ENCODE data around the gene SCLT1.
"Not testable (repeated sequence)": the region's sequence is repeated elsewhere in the genome, so short reads cannot be mapped to it uniquely, and the experiment has no call there.

SCLT1 gene

GRCh38 chr4:129094347-129094746 is 1.0 kb upstream of the SCLT1 start:
- ATAC-seq, result no peak
- Mint-ChIP-seq H3K4me1 (peaks cover 26% of the 10 kb centered on the region), H3K27me3 (no peaks in the 10 kb centered on the region), H3K36me3 (no peaks in the 10 kb centered on the region), H3K27ac (no peak overlapping the region), H3K9me3 (no peaks in the 10 kb centered on the region), H3K4me3 (no peak overlapping the region)

- Mint-ChIP-seq H3K36me3 (no peaks in the 10 kb centered on the region), H3K27me3 (no peaks in the 10 kb centered on the region), H3K4me1 (peaks cover 36% of the 10 kb centered on the region), H3K4me3 (no peak overlapping the region), H3K9me3 (no peaks in the 10 kb centered on the region), H3K27ac (no peak overlapping the region)
- ATAC-seq, result no peak
Measured at GRCh38 chr4:129092631-129093190, 628 bp downstream of the SCLT1 start.

DNA sequence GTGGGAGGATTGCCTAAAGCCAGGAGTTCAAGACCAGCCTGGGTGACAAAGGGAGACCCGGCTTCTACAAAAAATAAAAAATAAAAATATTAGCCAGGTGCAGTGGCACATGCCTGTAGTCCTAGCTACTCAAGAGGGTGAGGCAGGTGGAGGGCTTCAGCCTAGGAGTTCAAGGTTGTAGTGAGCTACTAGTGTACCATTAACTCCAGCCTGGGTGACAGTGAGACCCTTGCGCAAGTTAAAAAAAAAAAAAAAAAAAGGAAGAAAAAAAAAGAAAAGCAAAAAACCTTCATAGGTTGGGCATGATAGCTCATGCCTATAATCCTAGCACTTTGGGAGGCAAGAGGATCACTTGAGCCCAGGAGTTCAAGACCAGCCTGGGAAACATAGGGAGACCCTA is 5.8 kb downstream of the SCLT1 start:
- no peak for ATAC-seq
- H3K4me3 Mint-ChIP-seq, result no peak overlapping the region

DNA sequence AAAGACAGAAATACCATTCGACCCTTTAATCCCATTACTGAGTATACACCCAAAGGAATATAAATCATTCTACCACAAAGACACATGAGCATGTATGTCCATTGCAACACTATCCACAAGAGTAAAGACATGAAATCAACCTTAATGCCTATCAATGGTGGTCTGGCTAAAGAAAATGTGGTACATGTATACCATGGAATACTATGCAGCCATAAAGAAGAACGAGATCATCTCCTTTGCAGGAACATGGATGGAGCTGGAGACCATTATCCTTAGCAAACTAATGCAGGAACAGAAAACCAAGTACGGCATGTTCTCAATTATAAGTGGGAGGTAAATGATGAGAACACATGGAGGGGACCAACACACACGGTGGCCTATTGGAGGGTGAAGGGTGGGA is 7.9 kb downstream of the SCLT1 start:
- Mint-ChIP-seq H3K36me3 (peaks cover 26% of the 10 kb centered on the region), H3K4me1 (peaks cover 36% of the 10 kb centered on the region), H3K4me3 (no peak overlapping the region), H3K27ac (no peak overlapping the region), H3K9me3 (peaks cover 8% of the 10 kb centered on the region), H3K27me3 (no peaks in the 10 kb centered on the region)
- ATAC-seq, result no peak

More for the DNA sequence above, 5.8 kb downstream of the SCLT1 start:
- peaks cover 36% of the 10 kb centered on the region for H3K4me1 Mint-ChIP-seq
- H3K27ac Mint-ChIP-seq, result no peak overlapping the region
- H3K9me3 Mint-ChIP-seq, result peaks cover 4% of the 10 kb centered on the region
- peaks cover 14% of the 10 kb centered on the region for H3K36me3 Mint-ChIP-seq
- H3K27me3 Mint-ChIP-seq, result no peaks in the 10 kb centered on the region

DNA sequence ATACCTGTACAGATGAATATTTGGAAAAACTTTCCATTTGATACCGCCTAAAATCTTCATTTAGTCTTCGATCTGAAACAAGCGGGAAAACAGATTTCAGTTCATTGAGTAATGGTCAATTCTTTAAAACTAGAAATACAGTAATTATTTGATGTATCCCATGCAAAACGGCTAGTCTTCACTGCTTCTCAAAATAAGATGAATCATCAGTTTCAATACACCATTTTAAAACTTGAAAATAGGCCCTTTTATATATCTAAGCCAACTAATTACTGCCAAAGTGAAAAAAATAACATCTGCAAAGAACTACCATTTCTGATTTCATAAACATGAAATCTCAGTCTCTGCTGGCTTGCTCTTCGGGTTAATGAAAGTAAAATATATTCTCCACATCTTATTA is 11.0 kb downstream of the SCLT1 start:
- H3K27ac Mint-ChIP-seq, result no peak overlapping the region

GRCh38 chr4:129080129-129080528 is 13.2 kb downstream of the SCLT1 start:
- Mint-ChIP-seq H3K36me3 (peaks cover 64% of the 10 kb centered on the region), H3K9me3 (peaks cover 10% of the 10 kb centered on the region), H3K27ac (no peak overlapping the region), H3K4me3 (no peak overlapping the region), H3K27me3 (no peaks in the 10 kb centered on the region), H3K4me1 (peaks cover 12% of the 10 kb centered on the region)
- no peak for ATAC-seq

More for the DNA sequence above, 11.0 kb downstream of the SCLT1 start:
- Mint-ChIP-seq H3K36me3 (peaks cover 54% of the 10 kb centered on the region), H3K9me3 (peaks cover 14% of the 10 kb centered on the region), H3K4me1 (peaks cover 22% of the 10 kb centered on the region), H3K27me3 (no peaks in the 10 kb centered on the region), H3K4me3 (no peak overlapping the region)
- ATAC-seq, result no peak

- Mint-ChIP-seq H3K27me3 (no peaks in the 10 kb centered on the region), H3K27ac (no peak overlapping the region), H3K4me1 (no peaks in the 10 kb centered on the region), H3K36me3 (peaks cover 79% of the 10 kb centered on the region), H3K4me3 (no peak overlapping the region), H3K9me3 (peaks cover 13% of the 10 kb centered on the region)
- no peak for ATAC-seq
Measured at GRCh38 chr4:129077326-129077725, 16.0 kb downstream of the SCLT1 start.

DNA sequence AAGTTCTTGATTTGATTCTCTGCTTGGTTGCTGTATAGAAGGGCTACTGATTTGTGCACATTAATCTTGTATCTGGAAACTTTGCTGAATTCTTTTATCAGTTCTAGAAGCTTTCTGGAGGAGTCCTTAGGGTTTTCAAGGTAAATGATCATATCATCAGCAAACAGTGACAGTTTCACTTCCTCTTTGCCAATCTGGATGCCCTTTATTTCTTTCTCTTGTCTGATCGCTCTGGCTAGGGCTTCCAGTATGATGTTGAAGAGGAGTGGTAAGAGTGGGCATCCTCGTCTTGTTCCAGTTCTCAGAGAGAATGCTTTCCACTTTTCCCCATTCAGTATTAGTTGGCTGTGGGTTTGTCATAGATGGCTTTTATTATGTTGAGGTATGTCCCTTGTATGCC is 23.8 kb downstream of the SCLT1 start:
- H3K27me3 Mint-ChIP-seq, ATAC-seq, H3K27ac Mint-ChIP-seq, H3K4me3 Mint-ChIP-seq: not testable (repeated sequence)
- Mint-ChIP-seq H3K36me3 (peaks cover 45% of the 10 kb centered on the region), H3K4me1 (peaks cover 16% of the 10 kb centered on the region), H3K9me3 (peaks cover 21% of the 10 kb centered on the region)

GRCh38 chr4:129064717-129065116 is 28.6 kb downstream of the SCLT1 start:
- Mint-ChIP-seq H3K27ac (no peak overlapping the region), H3K27me3 (no peaks in the 10 kb centered on the region), H3K9me3 (peaks cover 26% of the 10 kb centered on the region), H3K36me3 (peaks cover 55% of the 10 kb centered on the region), H3K4me3 (no peak overlapping the region), H3K4me1 (peaks cover 4% of the 10 kb centered on the region)
- no peak for ATAC-seq

DNA sequence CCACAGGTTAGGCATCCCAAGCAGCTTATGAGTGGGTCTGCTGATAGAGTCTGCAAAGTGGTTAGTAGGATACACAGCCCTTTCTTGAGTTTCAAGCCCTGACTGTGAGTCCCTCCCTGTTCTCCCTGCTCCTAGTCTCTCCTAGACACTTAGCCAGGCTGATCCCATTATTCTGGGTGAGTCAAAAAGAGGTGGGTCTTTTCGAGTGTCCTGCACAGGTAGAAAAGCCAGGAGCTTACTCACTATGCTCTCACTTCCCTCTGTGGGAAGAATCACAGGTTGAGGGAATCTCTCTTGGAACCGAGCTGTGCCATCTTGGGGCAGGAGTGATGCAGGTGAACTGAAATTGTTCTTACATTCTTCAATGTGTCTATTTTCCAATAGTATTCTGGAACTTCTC is 29.7 kb downstream of the SCLT1 start:
- peaks cover 29% of the 10 kb centered on the region for H3K9me3 Mint-ChIP-seq

GRCh38 chr4:129062580-129062979 is 30.8 kb downstream of the SCLT1 start:
- Mint-ChIP-seq H3K9me3 (peaks cover 30% of the 10 kb centered on the region), H3K4me3 (no peak overlapping the region), H3K27me3 (no peaks in the 10 kb centered on the region), H3K36me3 (peaks cover 72% of the 10 kb centered on the region), H3K27ac (no peak overlapping the region), H3K4me1 (no peaks in the 10 kb centered on the region)
- no peak for ATAC-seq

More for the DNA sequence above, 29.7 kb downstream of the SCLT1 start:
- Mint-ChIP-seq H3K27ac (no peak overlapping the region), H3K36me3 (peaks cover 63% of the 10 kb centered on the region), H3K4me3 (no peak overlapping the region), H3K4me1 (no peaks in the 10 kb centered on the region), H3K27me3 (no peaks in the 10 kb centered on the region)
- no peak for ATAC-seq

DNA sequence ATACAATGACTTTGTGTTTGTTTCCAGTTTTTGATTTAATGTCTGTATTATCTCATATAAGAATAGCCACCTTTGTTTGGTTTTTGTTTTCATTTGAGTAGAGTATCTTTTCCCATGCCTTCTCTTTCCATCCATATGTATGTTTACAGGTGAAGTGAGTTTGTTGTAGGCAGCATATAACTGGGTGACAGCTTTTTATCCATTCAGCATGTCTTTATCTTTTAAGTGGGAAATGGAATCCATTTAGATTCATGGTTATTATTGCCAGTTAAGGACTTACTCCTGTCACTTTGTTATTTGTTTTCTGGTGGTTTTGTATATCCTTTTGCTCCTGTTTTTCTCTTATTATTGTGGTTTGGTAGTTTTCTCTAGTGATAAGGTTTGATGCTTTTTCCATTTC is 34.3 kb downstream of the SCLT1 start:
- no peak overlapping the region for H3K4me3 Mint-ChIP-seq
- H3K27me3 Mint-ChIP-seq, result no peaks in the 10 kb centered on the region
- peaks cover 73% of the 10 kb centered on the region for H3K36me3 Mint-ChIP-seq
- H3K4me1 Mint-ChIP-seq, result no peaks in the 10 kb centered on the region
- peaks cover 46% of the 10 kb centered on the region for H3K9me3 Mint-ChIP-seq
- H3K27ac Mint-ChIP-seq, result no peak overlapping the region
- ATAC-seq, result no peak

- peaks cover 7% of the 10 kb centered on the region for H3K36me3 Mint-ChIP-seq
- no peak overlapping the region for H3K4me3 Mint-ChIP-seq
- H3K27ac Mint-ChIP-seq, result no peak overlapping the region
- H3K27me3 Mint-ChIP-seq, result no peaks in the 10 kb centered on the region
- H3K9me3 Mint-ChIP-seq, result peaks cover 3% of the 10 kb centered on the region
- H3K4me1 Mint-ChIP-seq, result peaks cover 6% of the 10 kb centered on the region
- ATAC-seq, result no peak
Measured at GRCh38 chr4:129046055-129046959, 47.0 kb downstream of the SCLT1 start.

GRCh38 chr4:129043523-129043922 is 49.8 kb downstream of the SCLT1 start:
- ATAC-seq, result no peak
- Mint-ChIP-seq H3K27me3 (no peaks in the 10 kb centered on the region), H3K36me3 (peaks cover 15% of the 10 kb centered on the region), H3K9me3 (no peaks in the 10 kb centered on the region), H3K4me1 (peaks cover 6% of the 10 kb centered on the region), H3K4me3 (no peak overlapping the region), H3K27ac (no peak overlapping the region)

GRCh38 chr4:129040471-129040870 is 52.9 kb downstream of the SCLT1 start:
- no peaks in the 10 kb centered on the region for H3K27me3 Mint-ChIP-seq
- ATAC-seq, result no peak
- H3K27ac Mint-ChIP-seq, result no peak overlapping the region

DNA sequence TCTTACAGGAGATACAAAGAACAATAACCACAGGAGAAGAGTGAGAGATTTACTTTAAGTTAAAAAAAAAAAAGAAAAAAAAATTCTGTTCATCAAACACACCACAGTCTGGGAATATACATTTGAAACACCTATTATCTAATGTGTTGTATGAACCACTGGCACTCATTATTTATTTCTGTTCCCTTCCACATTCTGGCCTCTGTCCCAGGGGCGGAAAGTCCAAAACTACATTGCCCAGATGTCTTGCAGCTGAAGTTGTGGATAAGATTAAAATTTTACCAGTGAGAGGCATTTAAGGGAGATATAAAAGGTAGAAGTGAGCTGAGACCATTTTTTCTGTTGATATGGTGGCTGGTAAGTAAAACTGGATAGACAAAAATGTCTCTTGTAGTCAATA is 56.2 kb downstream of the SCLT1 start:
- ATAC-seq, result no peak
- H3K9me3 Mint-ChIP-seq, result peaks cover 5% of the 10 kb centered on the region
- H3K4me1 Mint-ChIP-seq, result no peaks in the 10 kb centered on the region
- H3K27me3 Mint-ChIP-seq, result no peaks in the 10 kb centered on the region
- H3K27ac Mint-ChIP-seq, result no peak overlapping the region
- H3K4me3 Mint-ChIP-seq, result no peak overlapping the region
- H3K36me3 Mint-ChIP-seq, result peaks cover 41% of the 10 kb centered on the region

More at GRCh38 chr4:129040471-129040870, 52.9 kb downstream of the SCLT1 start:
- Mint-ChIP-seq H3K36me3 (peaks cover 34% of the 10 kb centered on the region), H3K4me3 (no peak overlapping the region), H3K9me3 (no peaks in the 10 kb centered on the region), H3K4me1 (peaks cover under 1% of the 10 kb centered on the region)
